HEK293 (cell line): Measurements from ENCODE around the gene INO80E.

Experiments used
- BCL11A ChIP-seq: fragments of 450-650 bp; formaldehyde crosslinking; IDR thresholded peaks from 2 replicates; pipeline ENCODE4 v1.5.1; 2016; ENCODE audit warnings: low read depth, missing biosample characterization, missing genetic modification characterization
- EGR2 ChIP-seq: fragments of 450-650 bp; formaldehyde crosslinking; IDR thresholded peaks from 2 replicates; pipeline ENCODE4 v1.5.1; 2016; ENCODE audit warnings: low read depth, missing biosample characterization, missing genetic modification characterization
- GLI2 ChIP-seq: fragments of 450-650 bp; formaldehyde crosslinking; IDR thresholded peaks from 2 replicates; pipeline ENCODE4; 2017; ENCODE audit warnings: missing biosample characterization, missing genetic modification characterization, low read depth, borderline replicate concordance
- MZF1 ChIP-seq: fragments of 450-650 bp; formaldehyde crosslinking; IDR thresholded peaks from 2 replicates; pipeline ENCODE4 v1.5.1; 2017; ENCODE audit warnings: missing biosample characterization, missing genetic modification characterization, borderline replicate concordance
- PRDM1 ChIP-seq: fragments of 450-650 bp; formaldehyde crosslinking; IDR thresholded peaks from 2 replicates; pipeline ENCODE4; 2016; ENCODE audit warnings: missing biosample characterization, missing genetic modification characterization
- ZBTB21 ChIP-seq: fragments of 450-650 bp; formaldehyde crosslinking; IDR thresholded peaks from 2 replicates; pipeline ENCODE4 v1.5.1; 2017; ENCODE audit warnings: missing biosample characterization, missing genetic modification characterization
- ZBTB7A ChIP-seq: fragments of 450-650 bp; formaldehyde crosslinking; IDR thresholded peaks from 2 replicates; pipeline ENCODE4 v1.5.1; 2016; ENCODE audit warnings: low read depth, missing biosample characterization, missing genetic modification characterization
- ZFHX2 ChIP-seq: fragments of 450-650 bp; formaldehyde crosslinking; conservative IDR thresholded peaks from 2 replicates; pipeline ENCODE4 v1.5.1; 2016; ENCODE audit warnings: missing biosample characterization, missing genetic modification characterization
- ZFP69B ChIP-seq: fragments of 450-650 bp; formaldehyde crosslinking; IDR thresholded peaks from 2 replicates; pipeline ENCODE4 v1.5.1; 2016; ENCODE audit warnings: missing biosample characterization, missing genetic modification characterization
- ZNF10 ChIP-seq: fragments of 450-650 bp; formaldehyde crosslinking; IDR thresholded peaks from 2 replicates; pipeline ENCODE4 v1.5.1; 2017; ENCODE audit warnings: missing biosample characterization, missing genetic modification characterization
- ZNF132 ChIP-seq: fragments of 450-650 bp; formaldehyde crosslinking; IDR thresholded peaks from 2 replicates; pipeline ENCODE4 v1.5.1; 2017; ENCODE audit warnings: missing biosample characterization, missing genetic modification characterization, borderline replicate concordance
- ZNF175 ChIP-seq: fragments of 450-650 bp; formaldehyde crosslinking; IDR thresholded peaks from 2 replicates; pipeline ENCODE4 v1.5.1; 2016; ENCODE audit warnings: missing biosample characterization, missing genetic modification characterization
- ZNF221 ChIP-seq: fragments of 450-650 bp; formaldehyde crosslinking; IDR thresholded peaks from 2 replicates; pipeline ENCODE4 v1.5.1; 2017; ENCODE audit warnings: missing biosample characterization, missing genetic modification characterization, borderline replicate concordance
- ZNF350 ChIP-seq: fragments of 450-650 bp; formaldehyde crosslinking; IDR thresholded peaks from 2 replicates; pipeline ENCODE4 v1.5.0; 2017; ENCODE audit warnings: missing biosample characterization, mild to moderate bottlenecking, missing genetic modification characterization
- ZNF398 ChIP-seq: fragments of 450-650 bp; formaldehyde crosslinking; IDR thresholded peaks from 2 replicates; pipeline ENCODE4 v1.5.1; 2017; ENCODE audit warnings: missing biosample characterization, missing genetic modification characterization
- ZNF423 ChIP-seq: fragments of 450-650 bp; formaldehyde crosslinking; IDR thresholded peaks from 2 replicates; pipeline ENCODE4 v1.5.1; 2016; ENCODE audit warnings: missing biosample characterization, missing genetic modification characterization
- ZNF514 ChIP-seq: fragments of 450-650 bp; formaldehyde crosslinking; IDR thresholded peaks from 2 replicates; pipeline ENCODE4 v1.5.1; 2016; ENCODE audit warnings: missing biosample characterization, missing genetic modification characterization
- ZNF530 ChIP-seq: fragments of 450-650 bp; formaldehyde crosslinking; IDR thresholded peaks from 2 replicates; pipeline ENCODE4 v1.5.1; 2016; ENCODE audit warnings: low read depth, missing biosample characterization, missing genetic modification characterization
- ZNF561 ChIP-seq: fragments of 450-650 bp; IDR thresholded peaks from 2 replicates; pipeline ENCODE4 v1.5.1; 2018; ENCODE audit warnings: missing biosample characterization, missing genetic modification characterization, borderline replicate concordance
- ZNF658 ChIP-seq: fragments of 450-650 bp; formaldehyde crosslinking; IDR thresholded peaks from 2 replicates; pipeline ENCODE4; 2016; ENCODE audit warnings: missing biosample characterization, missing genetic modification characterization
- ZNF76 ChIP-seq: fragments of 450-650 bp; formaldehyde crosslinking; IDR thresholded peaks from 2 replicates; pipeline ENCODE4; 2016; ENCODE audit warnings: low read depth, missing biosample characterization, missing genetic modification characterization, borderline replicate concordance
- ZNF777 ChIP-seq: fragments of 450-650 bp; formaldehyde crosslinking; IDR thresholded peaks from 2 replicates; pipeline ENCODE4 v1.5.1; 2017; ENCODE audit warnings: missing biosample characterization, missing genetic modification characterization, borderline replicate concordance
- ZNF791 ChIP-seq: fragments of 450-650 bp; formaldehyde crosslinking; IDR thresholded peaks from 2 replicates; pipeline ENCODE4 v1.5.1; 2016; ENCODE audit warnings: missing biosample characterization, missing genetic modification characterization
- ZSCAN16 ChIP-seq: fragments of 450-650 bp; formaldehyde crosslinking; IDR thresholded peaks from 2 replicates; pipeline ENCODE4 v1.5.1; 2016; ENCODE audit warnings: missing biosample characterization, missing genetic modification characterization
- TF ChIP-seq, protein P1 (sequence below): fragments of 450-650 bp; formaldehyde crosslinking; IDR thresholded peaks from 2 replicates; pipeline ENCODE4 v1.5.1; 2016; ENCODE audit warnings: missing biosample characterization, missing genetic modification characterization
- TF ChIP-seq, protein P2 (sequence below): fragments of 450-650 bp; formaldehyde crosslinking; IDR thresholded peaks from 2 replicates; pipeline ENCODE4 v1.5.1; 2016; ENCODE audit warnings: missing biosample characterization, missing genetic modification characterization
- TF ChIP-seq, protein P3 (sequence below): fragments of 450-650 bp; formaldehyde crosslinking; IDR thresholded peaks from 2 replicates; pipeline ENCODE4 v1.5.1; 2016; ENCODE audit warnings: missing biosample characterization, missing genetic modification characterization

INO80E gene

DNA sequence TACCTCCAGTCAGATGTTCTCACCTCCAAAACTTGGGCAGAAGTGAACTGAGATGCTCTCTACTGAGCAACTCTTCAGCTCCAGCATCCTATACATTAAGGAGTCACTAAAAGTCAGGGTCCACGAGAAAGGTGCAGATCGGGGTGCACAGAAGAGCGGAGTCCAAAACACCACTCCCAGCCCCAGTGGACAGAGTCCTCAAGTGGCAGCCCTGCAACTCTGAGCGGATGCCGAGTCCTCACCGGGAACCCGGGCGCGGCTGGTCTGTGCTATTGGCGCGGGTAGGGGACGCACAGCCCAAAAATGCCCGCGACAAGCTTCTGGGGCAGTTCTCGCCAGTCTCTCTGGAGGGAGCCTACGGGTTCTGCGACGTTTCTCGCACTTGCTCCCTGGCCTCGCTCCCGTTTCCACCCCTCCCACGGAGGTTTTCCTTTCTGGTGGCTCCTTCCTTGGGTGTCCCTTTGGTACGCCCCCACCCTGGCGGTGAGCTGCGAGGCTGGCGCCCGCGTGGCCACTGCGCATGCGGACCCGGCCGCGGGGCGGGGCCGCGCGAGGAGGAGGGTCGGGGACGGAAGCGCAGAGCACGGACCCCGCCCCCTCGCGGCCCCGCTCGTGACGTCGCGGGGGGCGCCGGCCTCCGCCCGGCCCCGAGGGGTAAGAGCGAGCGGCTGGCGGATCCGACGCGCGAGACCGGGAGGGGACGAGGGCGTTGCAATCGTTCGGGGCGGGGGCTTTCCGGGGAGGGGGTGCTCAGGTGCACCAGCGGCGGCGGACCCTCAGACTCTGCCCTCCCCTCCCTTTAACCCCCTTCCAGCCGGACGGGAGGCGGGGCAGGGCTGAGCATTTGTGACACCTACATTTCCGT, 34.3 kb upstream of the INO80E start, which contains the start of gene TMEM219 (continued):
- TF ChIP-seq GLI2 (tag by site-specific recombination), result no peak
- peak; percentile 7 for TF ChIP-seq ZNF398
- TF ChIP-seq ZBTB7A (tag by site-specific recombination), result 0 out of 2 replicates have a peak, but pooled peaks have one; percentile 73
- no peak for TF ChIP-seq PRDM1 (tag by site-specific recombination)
- TF ChIP-seq ZNF791 (tag by site-specific recombination), result no peak
- no peak for TF ChIP-seq ZNF175
- peak; percentile 61 for TF ChIP-seq EGR2 (tag by site-specific recombination)
- no peak for TF ChIP-seq ZSCAN16 (tag by site-specific recombination)
- no peak for TF ChIP-seq ZBTB21
- TF ChIP-seq ZFHX2 (tag by site-specific recombination), result peak; percentile 73
- TF ChIP-seq, protein P1, sequence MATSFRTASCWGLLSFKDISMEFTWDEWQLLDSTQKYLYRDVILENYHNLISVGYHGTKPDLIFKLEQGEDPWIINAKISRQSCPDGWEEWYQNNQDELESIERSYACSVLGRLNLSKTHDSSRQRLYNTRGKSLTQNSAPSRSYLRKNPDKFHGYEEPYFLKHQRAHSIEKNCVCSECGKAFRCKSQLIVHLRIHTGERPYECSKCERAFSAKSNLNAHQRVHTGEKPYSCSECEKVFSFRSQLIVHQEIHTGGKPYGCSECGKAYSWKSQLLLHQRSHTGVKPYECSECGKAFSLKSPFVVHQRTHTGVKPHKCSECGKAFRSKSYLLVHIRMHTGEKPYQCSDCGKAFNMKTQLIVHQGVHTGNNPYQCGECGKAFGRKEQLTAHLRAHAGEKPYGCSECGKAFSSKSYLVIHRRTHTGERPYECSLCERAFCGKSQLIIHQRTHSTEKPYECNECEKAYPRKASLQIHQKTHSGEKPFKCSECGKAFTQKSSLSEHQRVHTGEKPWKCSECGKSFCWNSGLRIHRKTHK (tag by site-specific recombination), result no peak
- TF ChIP-seq ZNF423, result no peak
- TF ChIP-seq ZNF10 (tag by site-specific recombination), result no peak
- TF ChIP-seq MZF1 (tag by site-specific recombination), result no peak
- TF ChIP-seq ZNF221 (tag by site-specific recombination), result no peak
- no peak for TF ChIP-seq ZNF132 (tag by site-specific recombination)
- TF ChIP-seq ZFP69B, result peak; percentile 7; the same call in 1 of the 2 replicates
- TF ChIP-seq ZNF350 (tag by site-specific recombination), result no peak
- TF ChIP-seq ZNF658, result no peak
- TF ChIP-seq ZNF777 (tag by site-specific recombination), result peak; percentile 34; the same call in 1 of the 2 replicates
- no peak for TF ChIP-seq ZNF76 (tag by site-specific recombination)
- no peak for TF ChIP-seq ZNF530 (tag by site-specific recombination)
- TF ChIP-seq, protein P2, sequence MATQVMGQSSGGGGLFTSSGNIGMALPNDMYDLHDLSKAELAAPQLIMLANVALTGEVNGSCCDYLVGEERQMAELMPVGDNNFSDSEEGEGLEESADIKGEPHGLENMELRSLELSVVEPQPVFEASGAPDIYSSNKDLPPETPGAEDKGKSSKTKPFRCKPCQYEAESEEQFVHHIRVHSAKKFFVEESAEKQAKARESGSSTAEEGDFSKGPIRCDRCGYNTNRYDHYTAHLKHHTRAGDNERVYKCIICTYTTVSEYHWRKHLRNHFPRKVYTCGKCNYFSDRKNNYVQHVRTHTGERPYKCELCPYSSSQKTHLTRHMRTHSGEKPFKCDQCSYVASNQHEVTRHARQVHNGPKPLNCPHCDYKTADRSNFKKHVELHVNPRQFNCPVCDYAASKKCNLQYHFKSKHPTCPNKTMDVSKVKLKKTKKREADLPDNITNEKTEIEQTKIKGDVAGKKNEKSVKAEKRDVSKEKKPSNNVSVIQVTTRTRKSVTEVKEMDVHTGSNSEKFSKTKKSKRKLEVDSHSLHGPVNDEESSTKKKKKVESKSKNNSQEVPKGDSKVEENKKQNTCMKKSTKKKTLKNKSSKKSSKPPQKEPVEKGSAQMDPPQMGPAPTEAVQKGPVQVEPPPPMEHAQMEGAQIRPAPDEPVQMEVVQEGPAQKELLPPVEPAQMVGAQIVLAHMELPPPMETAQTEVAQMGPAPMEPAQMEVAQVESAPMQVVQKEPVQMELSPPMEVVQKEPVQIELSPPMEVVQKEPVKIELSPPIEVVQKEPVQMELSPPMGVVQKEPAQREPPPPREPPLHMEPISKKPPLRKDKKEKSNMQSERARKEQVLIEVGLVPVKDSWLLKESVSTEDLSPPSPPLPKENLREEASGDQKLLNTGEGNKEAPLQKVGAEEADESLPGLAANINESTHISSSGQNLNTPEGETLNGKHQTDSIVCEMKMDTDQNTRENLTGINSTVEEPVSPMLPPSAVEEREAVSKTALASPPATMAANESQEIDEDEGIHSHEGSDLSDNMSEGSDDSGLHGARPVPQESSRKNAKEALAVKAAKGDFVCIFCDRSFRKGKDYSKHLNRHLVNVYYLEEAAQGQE (tag by site-specific recombination), result peak; percentile 32; the same call in 1 of the 2 replicates
- TF ChIP-seq BCL11A (tag by site-specific recombination), result no peak
- TF ChIP-seq, protein P3, sequence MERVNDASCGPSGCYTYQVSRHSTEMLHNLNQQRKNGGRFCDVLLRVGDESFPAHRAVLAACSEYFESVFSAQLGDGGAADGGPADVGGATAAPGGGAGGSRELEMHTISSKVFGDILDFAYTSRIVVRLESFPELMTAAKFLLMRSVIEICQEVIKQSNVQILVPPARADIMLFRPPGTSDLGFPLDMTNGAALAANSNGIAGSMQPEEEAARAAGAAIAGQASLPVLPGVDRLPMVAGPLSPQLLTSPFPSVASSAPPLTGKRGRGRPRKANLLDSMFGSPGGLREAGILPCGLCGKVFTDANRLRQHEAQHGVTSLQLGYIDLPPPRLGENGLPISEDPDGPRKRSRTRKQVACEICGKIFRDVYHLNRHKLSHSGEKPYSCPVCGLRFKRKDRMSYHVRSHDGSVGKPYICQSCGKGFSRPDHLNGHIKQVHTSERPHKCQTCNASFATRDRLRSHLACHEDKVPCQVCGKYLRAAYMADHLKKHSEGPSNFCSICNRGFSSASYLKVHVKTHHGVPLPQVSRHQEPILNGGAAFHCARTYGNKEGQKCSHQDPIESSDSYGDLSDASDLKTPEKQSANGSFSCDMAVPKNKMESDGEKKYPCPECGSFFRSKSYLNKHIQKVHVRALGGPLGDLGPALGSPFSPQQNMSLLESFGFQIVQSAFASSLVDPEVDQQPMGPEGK (tag by site-specific recombination), result peak; percentile 98
- peak; percentile 89 for TF ChIP-seq ZNF561 (tag by site-specific recombination)
- TF ChIP-seq ZNF514 (tag by site-specific recombination), result no peak
- TF ChIP-seq, all 188 proteins: peak for 51
